Neural crest cell (in vitro differentiated cells): ENCODE measurements around the gene BSN. TPM values are rescaled to one million over a fixed set of nuclear protein-coding genes. Genes with fewer than 3 reads are reported as not detected.

ENCODE experiments used
- DNase-seq: peaks from one replicate; pipeline ENCODE4 v3.0.0; 2021; ENCODE audit warnings: low read depth, mixed read lengths, low spot score
- H3K27ac Mint-ChIP-seq: one replicate; pipeline ENCODE4 v1.8.0; 2021; ENCODE audit warnings: mild to moderate bottlenecking, mixed read lengths; ENCODE audit not compliant: unreplicated experiment
- H3K27me3 Mint-ChIP-seq: 2 replicates; pipeline ENCODE4 v1.8.0; 2021; ENCODE audit warnings: low read depth, mild to moderate bottlenecking, mixed read lengths
- H3K36me3 Mint-ChIP-seq: 2 replicates; pipeline ENCODE4 v1.8.0; 2021; ENCODE audit warnings: low read depth, mild to moderate bottlenecking, mixed read lengths
- H3K4me1 Mint-ChIP-seq: 2 replicates; pipeline ENCODE4 v1.8.0; 2021; ENCODE audit warnings: mixed read lengths
- H3K4me3 Mint-ChIP-seq: one replicate; pipeline ENCODE4 v1.8.0; 2021; ENCODE audit warnings: mild to moderate bottlenecking, mixed read lengths
- H3K9me3 Mint-ChIP-seq: 2 replicates; pipeline ENCODE4 v1.8.0; 2021; ENCODE audit warnings: mixed read lengths
- CTCF ChIP-seq: fragments of 200-600 bp; sonication (generic); conservative IDR thresholded peaks from 2 replicates; pipeline ENCODE4 v1.5.0; 2021; ENCODE audit warnings: antibody characterized with exemption, mild to moderate bottlenecking
- total RNA-seq: library from RNA; stranded (reverse); gene quantifications from 2 replicates; pipeline ENCODE4 v1.2.1, GENCODE V29; 2021

BSN gene
- total RNA-seq, 1 donor from 2014 or later = 6.5 TPM

GRCh38 chr3:49513494-49514124 lies 40.7 kb upstream of the BSN start:
- H3K27ac Mint-ChIP-seq = no peak overlapping the region
- H3K4me1 Mint-ChIP-seq = peaks cover 12% of the 10 kb centered on the region
- H3K9me3 Mint-ChIP-seq = no peaks in the 10 kb centered on the region
- peaks cover 34% of the 10 kb centered on the region for H3K36me3 Mint-ChIP-seq
- no peak overlapping the region for H3K4me3 Mint-ChIP-seq
- TF ChIP-seq CTCF = no peak
- no peaks in the 10 kb centered on the region for H3K27me3 Mint-ChIP-seq
- DNase-seq = no peak

- no peak for DNase-seq
- TF ChIP-seq CTCF = no peak
- Mint-ChIP-seq H3K36me3 (peaks cover 32% of the 10 kb centered on the region), H3K4me1 (peaks cover 40% of the 10 kb centered on the region), H3K27ac (peak overlapping the region; percentile 81), H3K27me3 (no peaks in the 10 kb centered on the region), H3K4me3 (no peak overlapping the region), H3K9me3 (no peaks in the 10 kb centered on the region)
Observed at GRCh38 chr3:49518016-49518415, 36.3 kb upstream of the BSN start.

- TF ChIP-seq CTCF = no peak
- Mint-ChIP-seq H3K9me3 (no peaks in the 10 kb centered on the region), H3K27me3 (no peaks in the 10 kb centered on the region), H3K27ac (peak overlapping the region; percentile 81), H3K4me1 (peaks cover 40% of the 10 kb centered on the region), H3K36me3 (peaks cover 29% of the 10 kb centered on the region), H3K4me3 (no peak overlapping the region)
- DNase-seq = no peak
Observed at GRCh38 chr3:49518441-49518840, 35.8 kb upstream of the BSN start.

GRCh38 chr3:49519296-49519695 lies 35.0 kb upstream of the BSN start:
- peaks cover 40% of the 10 kb centered on the region for H3K4me1 Mint-ChIP-seq
- peak; percentile 36 for DNase-seq
- H3K9me3 Mint-ChIP-seq = no peaks in the 10 kb centered on the region
- peak overlapping the region; percentile 97 for H3K27ac Mint-ChIP-seq
- H3K36me3 Mint-ChIP-seq = peaks cover 24% of the 10 kb centered on the region
- H3K4me3 Mint-ChIP-seq = peak overlapping the region; percentile 77
- H3K27me3 Mint-ChIP-seq = no peaks in the 10 kb centered on the region
- no peak for TF ChIP-seq CTCF

GRCh38 chr3:49519916-49520385 lies 34.3 kb upstream of the BSN start:
- H3K27me3 Mint-ChIP-seq = no peaks in the 10 kb centered on the region
- TF ChIP-seq CTCF = no peak
- H3K4me1 Mint-ChIP-seq = peaks cover 40% of the 10 kb centered on the region
- H3K9me3 Mint-ChIP-seq = no peaks in the 10 kb centered on the region
- peak overlapping the region; percentile 97 for H3K27ac Mint-ChIP-seq
- H3K36me3 Mint-ChIP-seq = peaks cover 24% of the 10 kb centered on the region
- DNase-seq = no peak
- H3K4me3 Mint-ChIP-seq = peak overlapping the region; percentile 77
